Measurements from ENCODE around the gene FAM131B. TPM values are rescaled to one million over a fixed set of nuclear protein-coding genes. Genes with fewer than 3 reads are reported as not detected.

Gene FAM131B
- total and polyA plus RNA-seq, 9 of the 15 experiments (the other 6 are each of a cell fraction or from before 2014, with no cell fraction given): 0.03 to 0.04 TPM; not detected in 7

DNA sequence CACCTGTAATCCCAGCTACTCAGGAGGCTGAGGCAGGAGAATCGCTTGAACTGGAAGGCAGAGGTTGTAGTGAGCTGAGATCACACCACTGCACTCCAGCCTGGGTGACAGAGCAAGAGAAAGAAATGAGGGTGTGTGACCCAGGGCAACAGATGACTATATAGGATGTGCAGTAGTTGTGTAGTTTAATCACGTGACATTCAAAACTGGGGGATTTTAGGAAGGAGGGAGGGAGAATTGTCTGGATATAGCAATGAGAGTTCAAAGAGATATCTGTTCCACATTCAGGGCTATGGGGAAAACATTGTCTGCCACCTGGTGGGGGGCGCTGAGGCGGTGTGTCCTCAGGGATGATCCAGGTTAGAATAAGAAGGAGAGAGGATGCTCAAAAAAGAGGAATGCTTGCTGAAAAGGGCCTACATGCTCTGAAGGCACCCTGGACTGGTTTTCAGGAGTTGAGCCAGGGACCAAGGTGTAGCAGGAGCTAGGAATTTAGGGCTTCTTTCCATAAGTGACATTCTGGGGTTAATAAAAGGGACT, 10.8 kb upstream of the FAM131B start:
- CTCF ChIA-PET (ENCODE audit: low intra/inter-chr PET ratio): no interaction called here
- intact Hi-C loops (cut with micrococcal nuclease): loop anchor here (2.0 kb wide), 1 partner anchor 133 kb away; no protein-coding TSS in a partner anchor
- TF ChIP-seq HBP1 (CRISPR knock-in tag; IDR thresholded peaks at IDR 0.05) (no peak), NR2C2 (CRISPR knock-in tag; IDR thresholded peaks at IDR 0.05) (no peak), NR2C2 (tag; IDR thresholded peaks at IDR 0.05) (no peak), TCF3 (CRISPR knock-in tag; IDR thresholded peaks at IDR 0.05) (no peak), HOMEZ (CRISPR knock-in tag; IDR thresholded peaks at IDR 0.05) (no peak), ZNF274 (IDR thresholded peaks at IDR 0.05; ENCODE audit: borderline replicate concordance, low read depth, low read length) (no peak), CREB1 (IDR thresholded peaks at IDR 0.05) (no peak), CREB1 (CRISPR knock-in tag; IDR thresholded peaks at IDR 0.05) (no peak), USF1 (CRISPR knock-in tag; IDR thresholded peaks at IDR 0.05) (peak; percentile 44; the same call in 1 of the 2 replicates), LEF1 (IDR thresholded peaks at IDR 0.05) (no peak), PCBP2 (IDR thresholded peaks at IDR 0.05; ENCODE audit: low read depth, low read length, poor library complexity, severe bottlenecking) (no peak), NCOA2 (IDR thresholded peaks at IDR 0.05; ENCODE audit: partially characterized antibody in 2 of 2) (no peak), TCF15 (CRISPR knock-in tag; IDR thresholded peaks at IDR 0.05) (no peak), CEBPB (tag; IDR thresholded peaks at IDR 0.05) (no peak)
- TF ChIP-seq, protein P1, sequence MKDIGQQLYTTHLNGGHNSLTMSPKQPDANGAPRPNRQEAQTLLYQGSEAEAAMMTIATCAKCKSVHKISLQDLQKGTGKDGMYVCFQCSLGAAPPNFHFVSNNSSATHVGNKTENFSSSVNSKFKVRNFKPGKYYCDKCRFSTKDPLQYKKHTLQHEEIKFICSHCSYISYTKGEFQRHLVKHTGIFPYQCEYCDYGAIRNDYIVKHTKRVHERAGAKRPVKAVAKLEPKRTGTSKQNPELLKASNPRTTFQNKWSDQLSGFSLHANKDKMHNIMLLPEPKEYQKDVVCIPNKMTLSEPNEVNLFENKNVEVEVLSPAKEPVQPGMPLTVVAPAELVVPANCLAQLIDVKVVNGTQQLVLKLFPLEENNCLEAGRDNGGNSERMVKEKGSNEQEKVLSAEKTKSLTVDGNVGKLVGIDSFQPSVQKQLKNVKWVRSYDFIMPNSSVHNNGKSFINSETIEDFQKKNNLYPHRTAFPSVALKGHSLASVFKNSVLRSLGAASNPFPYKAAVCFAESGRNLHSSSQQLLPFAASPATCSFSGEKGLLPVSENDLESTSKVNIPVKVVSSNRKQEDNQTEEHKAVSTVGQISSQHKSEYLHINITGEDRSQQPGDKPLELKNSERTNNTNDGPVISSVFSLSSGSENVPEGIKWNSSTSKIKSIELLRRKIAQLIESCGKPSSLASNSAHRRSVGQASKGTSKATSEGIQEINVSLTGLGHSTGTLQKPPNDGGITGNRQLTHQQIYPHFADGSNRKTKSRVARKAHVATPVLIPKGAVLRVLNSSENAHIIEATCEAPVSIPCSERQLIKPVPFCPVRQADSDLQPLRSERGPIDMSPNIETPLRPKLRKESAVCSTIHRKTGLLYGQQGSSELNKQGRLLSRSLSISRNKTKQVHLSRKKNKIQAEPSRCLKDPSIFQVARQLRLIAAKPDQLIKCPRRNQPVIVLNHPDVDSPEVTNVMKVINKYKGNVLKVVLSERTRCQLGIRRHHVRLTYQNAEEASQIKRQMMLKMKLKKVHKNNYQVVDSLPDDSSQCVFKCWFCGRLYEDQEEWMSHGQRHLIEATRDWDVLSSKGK (CRISPR knock-in tag; IDR thresholded peaks at IDR 0.05): no peak

More for the DNA sequence above, 10.8 kb upstream of the FAM131B start:
- DNase-seq (ENCODE audit: extremely low read depth in 1 of 4, low spot score in 3 of 4) (no peak), FAIRE-seq (no peak), ATAC-seq (no peak)
- in situ Hi-C loops (cut with MboI): no loop called here
- Histone ChIP-seq H3K27ac (ENCODE audit: extremely low read depth, low read depth, low read length) (no peak overlapping the region), H3K9ac (ENCODE audit: insufficient read depth in 1 of 2, low read depth in 2 of 2, low read length in 2 of 2) (no peak overlapping the region), H2AFZ (ENCODE audit: low read depth, low read length) (no peak overlapping the region), H3K27me3 (ENCODE audit: control insufficient read depth in 2 of 2, insufficient read depth in 2 of 2, low read length in 2 of 2) (peaks cover 8 to 21% of the 10 kb centered on the region in 2 experiments), H4K20me1 (replicated peaks; ENCODE audit: control insufficient read depth, insufficient read depth, low read length) (0 out of 2 replicates have a peak, but pooled peaks cover 4% of the 10 kb centered on the region), H3K9me1 (ENCODE audit: control insufficient read depth, insufficient read depth, low read length) (no peaks in the 10 kb centered on the region), H3K79me2 (ENCODE audit: control insufficient read depth, insufficient read depth, low read length) (no peaks in the 10 kb centered on the region), H3K4me3 (no peak overlapping the region), H3K4me1 (replicated peaks in 1 of 2; ENCODE audit: control insufficient read depth in 2 of 2, insufficient read depth in 2 of 2, low read length in 2 of 2) (peaks cover 0 to 9% of the 10 kb centered on the region in 2 experiments; a peak in 1 of 5 replicates), H3K4me2 (ENCODE audit: insufficient read depth, low read length) (no peak overlapping the region), H3K36me3 (ENCODE audit: control insufficient read depth, insufficient read depth, low read length) (no peaks in the 10 kb centered on the region), H3K9me3 (replicated peaks; ENCODE audit: control insufficient read depth, insufficient read depth, low read depth, low read length) (no peaks in the 10 kb centered on the region)
- WGBS (ENCODE audit: insufficient coverage, low coverage, missing lambda C conversion rate): 15% methylated on average over 4 of the region's 4 CpGs
- BruUV-seq (replicated peaks): no TSS peak
- POLR2A ChIA-PET: interaction anchor here (1.9 kb wide), 1 partner anchor 19 kb away, joined by 4 read pairs; no protein-coding TSS in a partner anchor
